Activated CD8-positive, alpha-beta memory T cell treated with anti-CD3 and anti-CD28 coated beads, Interleukin-2, amount 50 U/mL, for 24 hours (primary cell): ENCODE data around the gene DGKG.

Experiments
- DNase-seq: peaks from one replicate; pipeline ENCODE4 v3.0.0-alpha.2; 2020; ENCODE audit errors: extremely low read depth

DGKG gene

GRCh38 chr3:186273586-186273985, 88.4 kb downstream of the DGKG start:
- no peak for DNase-seq

- DNase-seq = no peak
Measured at GRCh38 chr3:186270701-186271100, 91.3 kb downstream of the DGKG start.

- no peak for DNase-seq
Measured at GRCh38 chr3:186268616-186269448, 93.2 kb downstream of the DGKG start.

- DNase-seq = no peak
Measured at GRCh38 chr3:186267758-186268157, 94.3 kb downstream of the DGKG start.

GRCh38 chr3:186264608-186265400, 97.2 kb downstream of the DGKG start:
- DNase-seq = no peak

GRCh38 chr3:186261638-186262037, 100.4 kb downstream of the DGKG start:
- no peak for DNase-seq

GRCh38 chr3:186260726-186261125, 101.3 kb downstream of the DGKG start:
- no peak for DNase-seq

- DNase-seq = peak; percentile 28
Measured at GRCh38 chr3:186259612-186260383, 102.2 kb downstream of the DGKG start.

GRCh38 chr3:186258968-186259367, 103.1 kb downstream of the DGKG start:
- DNase-seq = no peak

- DNase-seq = no peak
Measured at GRCh38 chr3:186257866-186258265, 104.2 kb downstream of the DGKG start.

- DNase-seq = no peak
Measured at GRCh38 chr3:186255703-186256331, 106.2 kb downstream of the DGKG start.

GRCh38 chr3:186254676-186255650, 107.1 kb downstream of the DGKG start:
- no peak for DNase-seq

GRCh38 chr3:186251948-186252619, 110.0 kb downstream of the DGKG start:
- DNase-seq = no peak

GRCh38 chr3:186248850-186249249, 113.2 kb downstream of the DGKG start:
- DNase-seq = no peak

- DNase-seq = no peak
Measured at GRCh38 chr3:186247821-186248814, 113.9 kb downstream of the DGKG start.

GRCh38 chr3:186246941-186247340, 115.1 kb downstream of the DGKG start:
- DNase-seq = no peak

- DNase-seq = no peak
Measured at GRCh38 chr3:186244016-186244415, 118.0 kb downstream of the DGKG start.

GRCh38 chr3:186241910-186242821, 119.9 kb downstream of the DGKG start:
- peak; percentile 26 for DNase-seq
